ENCODE results near the gene TMTC2.

Gene TMTC2

GRCh38 chr12:83067981-83068380 lies 381.3 kb downstream of the TMTC2 start:
- DNase-seq (ENCODE audit: low spot score) = no peak
- in situ Hi-C loops (cut with MboI; ENCODE audit: low pct_unique_long_range_greater_than_20kb, low sequenced_read_pairs, unreplicated experiment) = no loop called here

GRCh38 chr12:83074358-83074894 lies 387.7 kb downstream of the TMTC2 start:
- no peak for TF ChIP-seq CTCF (IDR thresholded peaks at IDR 0.05; ENCODE audit: extremely low read depth, insufficient read depth, missing control alignments)
- in situ Hi-C loops (cut with MboI; ENCODE audit: low pct_unique_long_range_greater_than_20kb, low sequenced_read_pairs, unreplicated experiment) = no loop called here
- no peak for DNase-seq (ENCODE audit: low spot score)

More at GRCh38 chr12:83067981-83068380, 381.3 kb downstream of the TMTC2 start:
- no peak for TF ChIP-seq CTCF (IDR thresholded peaks at IDR 0.05; ENCODE audit: extremely low read depth, insufficient read depth, missing control alignments)

- in situ Hi-C loops (cut with MboI; ENCODE audit: low pct_unique_long_range_greater_than_20kb, low sequenced_read_pairs, unreplicated experiment) = no loop called here
- DNase-seq (ENCODE audit: low spot score) = no peak
- no peak for TF ChIP-seq CTCF (IDR thresholded peaks at IDR 0.05; ENCODE audit: extremely low read depth, insufficient read depth, missing control alignments)
These were observed 388.8 kb downstream of the TMTC2 start for GRCh38 chr12:83075471-83075870.

GRCh38 chr12:83077041-83077440 lies 390.3 kb downstream of the TMTC2 start:
- in situ Hi-C loops (cut with MboI; ENCODE audit: low pct_unique_long_range_greater_than_20kb, low sequenced_read_pairs, unreplicated experiment) = no loop called here
- TF ChIP-seq CTCF (IDR thresholded peaks at IDR 0.05; ENCODE audit: extremely low read depth, insufficient read depth, missing control alignments) = no peak
- DNase-seq (ENCODE audit: low spot score) = no peak

GRCh38 chr12:83082690-83083276 lies 396.1 kb downstream of the TMTC2 start:
- no peak for TF ChIP-seq CTCF (IDR thresholded peaks at IDR 0.05; ENCODE audit: extremely low read depth, insufficient read depth, missing control alignments)
- in situ Hi-C loops (cut with MboI; ENCODE audit: low pct_unique_long_range_greater_than_20kb, low sequenced_read_pairs, unreplicated experiment) = no loop called here
- DNase-seq (ENCODE audit: low spot score) = no peak

GRCh38 chr12:83083616-83084015 lies 396.9 kb downstream of the TMTC2 start:
- no peak for DNase-seq (ENCODE audit: low spot score)
- in situ Hi-C loops (cut with MboI; ENCODE audit: low pct_unique_long_range_greater_than_20kb, low sequenced_read_pairs, unreplicated experiment) = no loop called here
- no peak for TF ChIP-seq CTCF (IDR thresholded peaks at IDR 0.05; ENCODE audit: extremely low read depth, insufficient read depth, missing control alignments)
